ENCODE data around the gene HMCN2.

Gene HMCN2, protein sequence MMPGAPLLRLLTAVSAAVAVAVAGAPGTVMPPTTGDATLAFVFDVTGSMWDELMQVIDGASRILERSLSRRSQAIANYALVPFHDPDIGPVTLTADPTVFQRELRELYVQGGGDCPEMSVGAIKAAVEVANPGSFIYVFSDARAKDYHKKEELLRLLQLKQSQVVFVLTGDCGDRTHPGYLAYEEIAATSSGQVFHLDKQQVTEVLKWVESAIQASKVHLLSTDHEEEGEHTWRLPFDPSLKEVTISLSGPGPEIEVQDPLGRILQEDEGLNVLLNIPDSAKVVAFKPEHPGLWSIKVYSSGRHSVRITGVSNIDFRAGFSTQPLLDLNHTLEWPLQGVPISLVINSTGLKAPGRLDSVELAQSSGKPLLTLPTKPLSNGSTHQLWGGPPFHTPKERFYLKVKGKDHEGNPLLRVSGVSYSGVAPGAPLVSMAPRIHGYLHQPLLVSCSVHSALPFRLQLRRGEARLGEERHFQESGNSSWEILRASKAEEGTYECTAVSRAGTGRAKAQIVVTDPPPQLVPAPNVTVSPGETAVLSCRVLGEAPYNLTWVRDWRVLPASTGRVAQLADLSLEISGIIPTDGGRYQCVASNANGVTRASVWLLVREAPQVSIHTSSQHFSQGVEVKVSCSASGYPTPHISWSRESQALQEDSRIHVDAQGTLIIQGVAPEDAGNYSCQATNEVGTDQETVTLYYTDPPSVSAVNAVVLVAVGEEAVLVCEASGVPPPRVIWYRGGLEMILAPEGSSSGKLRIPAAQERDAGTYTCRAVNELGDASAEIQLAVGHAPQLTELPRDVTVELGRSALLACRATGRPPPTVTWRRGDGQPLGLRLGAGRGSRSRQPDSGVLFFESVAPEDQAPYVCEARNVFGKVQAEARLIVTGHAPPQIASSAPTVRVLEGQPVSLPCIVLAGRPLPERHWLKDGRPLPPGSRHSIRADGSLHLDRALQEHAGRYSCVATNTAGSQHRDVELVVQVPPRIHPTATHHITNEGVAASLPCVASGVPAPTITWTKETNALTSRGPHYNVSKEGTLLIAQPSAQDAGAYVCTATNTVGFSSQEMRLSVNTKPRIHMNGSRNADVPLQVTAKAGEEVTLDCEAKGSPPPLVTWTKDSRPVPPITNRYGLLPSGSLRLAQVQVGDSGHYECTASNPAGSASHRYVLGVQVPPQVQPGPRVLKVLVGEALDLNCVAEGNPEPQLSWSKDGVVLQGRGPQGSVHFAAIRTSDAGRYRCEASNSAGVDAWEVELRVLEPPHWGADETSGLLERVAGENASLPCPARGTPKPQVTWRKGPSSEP (N-terminal part only)

DNA sequence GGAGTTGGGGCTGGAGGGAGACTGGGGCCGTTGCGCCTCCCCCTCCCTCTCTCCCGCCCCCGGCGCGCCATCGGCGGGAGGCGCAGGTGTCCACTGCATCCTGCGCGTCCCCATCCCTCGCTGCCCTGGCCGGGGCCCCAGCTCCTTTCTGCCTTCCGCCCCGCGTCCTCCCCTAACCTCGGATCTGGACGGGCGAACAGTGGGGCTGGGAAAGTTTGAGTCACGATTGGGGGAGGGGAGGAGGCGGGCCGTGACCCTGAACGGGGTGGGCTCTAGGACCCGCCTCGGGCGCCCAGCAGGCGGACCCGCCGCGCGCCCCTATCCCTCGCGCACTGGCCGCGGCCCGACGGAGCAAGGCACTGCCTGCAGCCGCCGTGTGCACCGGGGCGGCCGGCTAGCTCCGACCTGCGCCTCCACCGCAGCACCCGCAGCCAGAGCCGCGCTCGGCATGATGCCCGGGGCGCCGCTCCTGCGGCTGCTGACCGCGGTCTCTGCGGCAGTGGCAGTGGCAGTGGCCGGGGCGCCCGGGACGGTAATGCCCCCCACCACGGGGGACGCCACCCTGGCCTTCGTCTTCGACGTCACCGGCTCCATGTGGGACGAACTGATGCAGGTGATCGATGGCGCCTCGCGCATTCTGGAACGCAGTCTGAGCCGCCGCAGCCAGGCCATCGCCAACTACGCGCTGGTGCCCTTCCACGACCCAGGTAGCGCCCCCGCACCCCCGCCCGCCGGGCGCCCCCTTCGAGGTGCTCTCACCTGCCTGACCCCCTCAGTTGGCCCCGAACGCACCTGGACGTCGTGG lies at the start of gene HMCN2:
TSS of gene HMCN2 (plus strand) at position 330 of the 805 bp plus-strand sequence. CDS start at position 449, 119 bp downstream.
- DNase-seq = no peak

DNA sequence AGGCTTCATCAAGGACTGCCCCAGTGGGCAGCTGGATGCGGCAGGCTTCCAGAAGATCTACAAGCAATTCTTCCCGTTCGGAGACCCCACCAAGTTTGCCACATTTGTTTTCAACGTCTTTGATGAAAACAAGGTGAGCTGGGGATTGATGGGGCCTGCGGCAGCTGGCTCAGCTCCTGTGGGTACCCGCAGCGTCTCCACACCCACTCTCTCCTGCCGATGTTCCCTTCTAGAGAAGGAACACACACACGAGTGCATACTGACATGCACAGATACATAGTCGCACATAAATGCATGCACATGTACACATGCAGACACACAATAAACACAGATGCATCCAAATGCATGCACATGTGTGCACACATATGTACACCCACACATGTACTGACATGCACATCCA lies 47.7 kb upstream of the HMCN2 start:
- no peak for DNase-seq

DNA sequence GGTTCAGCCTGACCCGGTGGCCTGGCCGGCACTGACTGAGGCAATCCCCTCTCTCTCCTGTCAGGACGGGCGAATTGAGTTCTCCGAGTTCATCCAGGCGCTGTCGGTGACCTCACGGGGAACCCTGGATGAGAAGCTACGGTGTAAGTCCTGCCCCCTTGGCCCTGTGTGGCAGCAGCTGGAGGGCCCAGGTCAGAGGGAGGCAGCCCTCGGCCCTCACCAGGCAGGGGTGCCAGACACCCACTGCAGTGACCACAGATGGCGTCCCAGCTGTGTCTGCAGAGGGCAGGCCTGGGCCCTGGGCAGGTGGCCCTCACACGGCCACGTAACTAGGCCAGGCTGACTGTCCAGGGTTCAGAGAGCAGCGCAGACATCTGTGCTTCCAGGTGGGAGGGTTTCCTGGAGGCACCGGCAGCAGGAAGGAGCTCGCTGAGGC lies 45.9 kb upstream of the HMCN2 start:
- no peak for DNase-seq

DNA sequence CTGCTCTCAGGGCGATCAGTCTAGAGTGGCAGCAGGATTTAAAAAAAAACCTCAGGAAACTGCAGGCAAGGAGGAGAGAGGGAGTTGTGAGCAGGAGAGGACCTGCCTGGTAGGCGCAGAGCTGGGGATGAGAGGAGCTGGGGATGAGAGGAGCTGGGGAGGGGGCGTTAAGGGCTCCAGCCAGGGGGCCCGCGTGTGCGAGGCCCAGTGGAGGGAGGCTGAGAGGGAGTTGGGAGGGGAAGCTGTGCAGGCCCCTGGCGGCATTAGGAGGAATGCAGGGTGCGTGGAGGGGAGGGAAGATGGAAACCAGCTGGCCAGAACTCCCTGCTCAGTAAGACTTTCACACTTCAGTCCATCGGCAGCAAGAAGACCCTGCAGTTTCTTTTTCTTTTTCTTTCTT lies 45.2 kb upstream of the HMCN2 start:
- DNase-seq = no peak

DNA sequence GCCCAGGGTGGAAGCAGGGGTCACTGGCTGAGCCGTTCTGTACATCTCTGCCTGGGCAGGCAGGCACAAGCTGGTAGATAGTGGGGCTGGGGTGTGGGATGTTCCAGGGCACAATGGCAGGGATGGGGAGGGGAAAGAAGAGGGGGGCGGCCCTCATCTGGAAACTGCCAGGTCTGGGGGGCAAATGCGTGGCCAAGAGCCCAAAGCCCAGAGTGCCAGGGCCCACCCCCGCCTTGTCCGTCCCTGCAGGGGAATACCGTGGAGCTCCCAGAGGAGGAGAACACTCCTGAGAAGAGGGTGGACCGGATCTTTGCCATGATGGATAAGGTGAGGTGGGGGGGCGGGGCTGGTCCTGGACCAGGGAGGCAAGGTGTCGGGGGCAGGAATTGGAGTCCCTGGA lies 42.7 kb upstream of the HMCN2 start:
- DNase-seq = no peak

DNA sequence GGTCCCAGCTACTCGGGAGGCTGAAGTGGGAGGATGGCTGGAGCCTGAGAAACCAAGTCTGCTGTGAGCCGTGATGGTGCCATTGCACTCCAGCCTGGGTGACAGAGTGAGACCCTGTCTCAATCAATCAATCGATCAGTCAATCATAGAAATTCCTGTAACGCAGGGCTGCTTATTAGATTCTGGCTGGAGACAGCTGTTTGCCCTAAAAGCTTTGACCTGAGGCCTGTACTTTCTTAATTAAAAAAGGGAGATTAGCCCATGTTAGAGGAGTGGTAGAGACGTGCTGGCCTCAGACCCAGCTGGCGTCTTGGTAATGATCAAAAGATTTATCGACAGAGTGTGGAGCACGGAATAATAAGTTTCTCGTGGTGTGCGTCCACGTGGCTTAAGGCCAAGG lies 40.5 kb upstream of the HMCN2 start:
- no peak for DNase-seq

DNA sequence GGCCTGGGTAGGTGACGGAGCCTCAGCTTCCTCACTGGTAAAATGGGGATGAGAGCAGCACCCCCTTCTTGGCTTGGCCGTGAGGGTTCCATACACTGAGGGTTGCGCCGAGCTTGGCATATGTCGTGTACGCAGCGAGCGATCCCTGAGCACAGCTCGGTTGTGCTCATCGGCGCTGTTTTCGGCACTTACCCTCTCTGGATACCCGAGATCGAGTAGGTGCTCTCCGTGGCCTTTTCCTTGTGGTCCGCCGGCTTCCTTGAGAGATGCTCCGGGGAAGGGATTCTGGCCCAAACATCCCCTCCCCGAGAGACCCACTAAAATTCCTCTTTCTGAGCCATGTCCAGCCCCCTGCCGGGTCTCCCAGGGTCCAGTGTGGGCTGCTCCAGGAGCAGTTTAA lies 40.0 kb upstream of the HMCN2 start:
- no peak for DNase-seq

DNA sequence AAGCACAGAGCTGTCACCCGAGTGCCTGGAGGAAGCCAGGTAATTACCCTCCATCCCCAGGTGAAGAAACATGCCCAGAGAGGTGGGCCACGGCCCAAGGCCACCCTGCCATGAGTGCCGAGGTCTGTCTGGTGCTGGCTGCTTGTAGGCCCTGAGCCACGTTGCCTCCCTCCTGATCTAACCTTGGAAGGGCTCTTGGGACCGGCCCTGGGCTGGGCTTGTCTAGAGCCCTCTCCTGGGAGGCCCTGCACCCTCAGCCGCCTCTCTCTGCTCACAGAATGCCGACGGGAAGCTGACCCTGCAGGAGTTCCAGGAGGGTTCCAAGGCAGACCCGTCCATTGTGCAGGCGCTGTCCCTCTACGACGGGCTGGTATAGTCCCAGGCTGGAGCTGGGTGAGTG lies 39.4 kb upstream of the HMCN2 start:
- no peak for DNase-seq

DNA sequence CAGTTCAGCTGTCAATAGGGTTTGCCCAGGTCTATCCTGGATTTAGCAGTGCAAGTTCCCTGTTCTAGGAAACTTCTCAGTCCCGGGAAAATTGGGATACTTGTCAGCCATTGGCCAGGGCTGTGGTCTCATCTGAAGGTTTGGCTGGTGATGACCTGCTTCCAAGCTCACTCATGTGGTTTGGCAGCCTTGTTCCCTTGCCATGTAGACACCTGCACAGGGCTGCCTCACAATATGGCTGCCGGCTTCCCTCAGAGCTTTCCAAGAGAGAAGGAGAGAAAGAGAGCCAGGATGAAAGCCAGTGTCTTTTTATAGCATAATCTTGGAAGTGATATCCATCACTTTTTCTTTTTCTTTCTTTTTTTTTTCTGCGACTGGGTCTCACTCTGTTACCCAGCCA lies 37.7 kb upstream of the HMCN2 start:
- DNase-seq = no peak

DNA sequence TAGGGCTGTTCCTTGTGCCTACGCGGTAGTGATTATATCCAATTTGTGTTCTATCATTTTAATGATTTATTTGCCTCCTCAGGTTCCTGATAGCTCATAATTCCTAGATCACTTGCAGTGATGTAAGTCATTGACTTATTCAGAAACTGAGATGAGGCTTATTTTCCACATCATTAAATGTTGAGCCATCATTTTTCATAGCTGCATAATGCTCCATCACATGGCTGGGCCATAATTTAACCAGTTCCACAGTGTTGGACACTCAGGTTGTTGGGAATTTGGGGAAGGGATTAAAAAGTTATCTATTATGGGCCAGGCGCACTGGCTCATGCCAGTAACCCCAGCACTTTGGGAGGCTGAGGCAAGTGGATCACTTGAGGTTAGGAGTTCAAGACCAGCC lies 35.8 kb upstream of the HMCN2 start:
- DNase-seq = no peak

DNA sequence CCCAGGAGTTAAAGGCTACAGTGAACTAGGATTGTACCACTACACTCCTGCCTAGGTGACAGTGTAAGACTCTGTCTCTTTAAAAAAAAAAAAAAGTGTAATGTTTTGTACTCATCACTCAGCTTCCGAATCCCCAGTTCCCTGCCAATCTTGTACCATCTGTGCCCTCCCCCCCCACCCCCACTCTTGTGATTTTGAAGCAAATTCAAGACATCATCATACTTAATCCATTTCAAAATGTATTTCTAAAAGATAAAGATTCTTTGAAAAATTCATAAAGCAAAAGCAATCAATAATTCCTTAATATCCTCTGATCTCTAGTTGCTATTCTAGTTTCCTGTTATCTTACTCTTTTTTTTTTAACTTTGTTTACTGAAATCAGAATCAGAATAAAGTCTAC lies 34.9 kb upstream of the HMCN2 start:
- no peak for DNase-seq

DNA sequence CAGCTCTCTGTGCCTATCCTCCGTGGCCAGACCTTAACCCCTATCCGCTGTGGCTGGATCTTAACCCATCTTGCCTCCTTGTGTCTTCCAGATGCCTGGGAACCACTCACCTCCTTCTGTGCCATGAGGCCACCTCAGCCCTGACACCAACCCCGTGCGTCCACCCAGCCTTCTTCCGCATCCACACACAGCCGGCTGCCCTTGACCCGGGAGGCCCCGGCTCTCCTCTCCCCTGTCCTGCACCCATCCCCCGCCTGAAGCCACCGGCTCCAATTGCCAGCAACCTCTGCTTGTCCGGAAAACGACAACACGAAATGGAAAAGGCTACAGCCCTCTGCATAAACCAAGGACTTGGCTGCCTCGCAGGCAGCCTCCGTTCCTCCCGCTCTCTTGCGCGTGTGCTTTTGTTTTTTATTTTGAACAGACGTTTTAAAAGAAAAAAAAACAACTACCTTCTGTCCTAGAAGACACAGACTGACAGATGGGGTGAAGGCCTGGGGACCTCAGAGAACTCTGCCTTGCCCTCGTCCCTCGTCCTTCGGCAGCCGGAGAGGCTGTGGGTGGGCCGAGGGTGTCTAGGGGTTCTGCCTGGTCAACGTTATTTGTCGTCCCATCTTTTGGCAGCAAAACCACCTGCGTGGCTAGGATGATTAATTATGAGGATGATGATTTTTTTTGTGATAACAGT lies 32.5 kb upstream of the HMCN2 start:
- no peak for DNase-seq

DNA sequence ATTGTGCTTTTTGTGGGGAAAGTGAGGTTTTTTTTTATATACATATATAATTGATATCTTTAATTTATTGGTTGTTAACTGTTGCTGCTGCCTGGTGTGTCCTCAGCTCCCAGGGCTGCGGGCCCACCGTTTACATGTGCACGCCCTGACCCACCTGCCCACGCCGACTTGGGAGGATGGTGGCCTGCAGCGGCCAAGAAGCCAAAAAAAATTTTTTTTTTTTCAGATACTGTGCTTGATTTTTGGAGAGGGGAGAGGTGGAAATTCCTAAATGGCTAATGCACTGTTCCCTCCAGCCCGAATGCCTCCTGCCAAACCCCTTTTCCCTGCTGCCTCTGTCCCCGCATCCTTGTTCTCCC lies 32.0 kb upstream of the HMCN2 start:
- no peak for DNase-seq

DNA sequence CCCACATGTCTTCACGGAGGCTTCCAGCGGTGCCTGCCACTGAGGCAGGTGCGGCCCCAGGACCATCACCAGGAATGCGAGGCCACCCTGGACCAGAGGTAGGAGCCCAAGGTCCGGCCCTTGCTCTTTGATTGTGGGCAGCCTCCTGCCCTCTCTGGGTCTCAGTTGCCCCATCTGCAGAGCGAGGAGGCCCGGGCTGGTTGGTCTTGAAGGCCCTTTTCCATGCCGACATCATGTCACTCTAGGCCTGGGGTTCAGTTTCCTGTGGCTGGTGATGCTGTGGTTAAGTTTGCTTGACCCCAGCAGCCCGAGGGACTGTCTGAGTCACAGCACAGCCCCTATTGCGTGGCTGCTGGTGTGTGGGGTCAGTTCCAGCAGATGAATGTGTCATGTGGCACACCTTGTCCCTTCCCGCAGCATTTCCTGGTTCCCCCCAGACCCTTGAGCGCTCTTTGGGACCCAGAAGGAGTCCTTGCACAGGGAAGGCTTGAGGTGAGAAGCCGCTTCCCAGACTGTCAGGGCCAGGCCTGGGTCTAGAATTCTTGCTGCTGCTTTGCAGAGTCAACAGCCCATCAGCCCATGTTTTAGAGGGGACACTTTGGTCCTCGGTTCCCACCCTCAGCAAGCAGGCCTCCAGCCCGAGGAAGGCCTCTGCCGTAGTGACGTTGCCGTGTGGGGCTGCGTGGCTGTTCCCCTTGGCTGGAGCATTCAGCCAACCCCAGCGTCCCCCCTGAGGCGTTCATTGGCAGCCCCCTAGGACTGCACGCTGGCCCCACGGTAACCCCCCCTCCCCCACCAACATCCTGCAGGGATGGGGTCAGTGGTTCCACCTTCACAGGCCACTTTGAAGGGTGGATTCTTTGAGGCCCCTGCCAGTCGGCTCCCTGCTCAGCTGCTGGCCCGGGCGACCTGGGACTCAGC lies 31.0 kb upstream of the HMCN2 start:
- no peak for DNase-seq

DNA sequence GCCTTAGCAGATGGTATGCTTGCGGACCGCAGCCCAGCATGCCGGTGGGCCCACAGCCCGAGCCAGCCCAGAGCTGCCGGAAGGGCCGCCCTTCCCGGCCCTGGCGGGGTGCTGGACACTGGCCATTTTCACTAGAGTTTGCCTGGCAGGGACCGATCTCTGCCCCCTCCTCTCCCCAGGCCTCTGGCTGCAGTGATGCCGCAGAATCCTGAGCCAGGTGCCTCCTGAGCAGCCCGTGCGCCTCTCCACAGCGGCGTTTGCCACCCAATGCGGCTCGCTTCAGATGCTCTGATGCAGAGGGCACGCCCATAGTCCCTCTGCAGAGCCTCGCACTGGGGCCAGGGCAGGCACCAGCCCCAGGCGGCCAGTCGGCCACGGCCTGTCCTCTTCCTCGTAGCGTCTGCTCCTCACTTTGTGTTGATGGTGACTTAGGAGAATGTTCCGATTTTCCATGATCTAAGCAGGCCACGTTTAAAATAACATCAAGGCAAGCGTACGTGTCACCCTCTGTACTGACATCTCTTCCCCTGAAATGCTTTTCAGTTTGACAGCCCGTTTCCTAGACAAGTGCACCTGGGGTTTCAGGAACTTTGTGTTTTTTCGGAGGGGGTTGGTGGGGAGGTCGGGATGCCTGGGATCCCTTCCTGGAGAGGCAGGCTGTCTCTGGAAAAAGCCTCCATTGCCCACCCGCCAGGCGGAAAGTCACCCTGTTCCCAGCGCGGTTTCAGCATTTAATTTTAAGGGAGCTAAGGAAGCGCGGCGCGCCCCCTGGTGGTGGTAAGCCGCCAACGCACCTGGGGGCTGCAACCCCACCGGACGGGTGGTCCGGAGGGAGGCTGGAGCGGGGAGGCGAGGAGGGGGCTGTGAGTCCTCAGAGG lies 29.8 kb upstream of the HMCN2 start:
- peak; percentile 83 for DNase-seq

DNA sequence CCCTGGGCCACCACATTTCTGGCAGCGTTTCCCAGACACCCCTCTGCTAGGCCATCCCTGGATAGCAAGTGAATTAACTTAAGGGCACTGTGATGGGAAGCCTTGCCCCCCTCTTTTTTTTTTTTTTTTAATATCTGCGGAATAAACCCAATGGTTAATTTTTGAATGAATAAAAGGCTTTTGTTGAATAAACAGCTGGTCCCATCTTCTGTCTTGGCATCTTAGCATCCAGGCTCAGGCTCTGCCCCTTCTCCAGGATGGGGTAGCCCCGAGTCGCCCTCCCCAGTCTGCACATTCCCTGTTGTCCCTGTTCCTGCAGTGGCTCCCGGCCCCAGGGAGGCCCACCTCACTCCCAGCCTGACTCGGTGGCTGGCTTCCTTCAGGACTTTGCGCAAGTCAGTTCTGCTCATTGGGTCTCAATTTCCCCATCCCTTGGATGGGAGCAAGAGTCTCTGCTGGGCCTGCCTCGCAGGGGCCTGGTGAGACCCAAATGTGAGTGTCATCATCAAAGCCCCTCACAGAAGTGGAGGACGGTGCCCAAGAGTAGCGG lies 29.0 kb upstream of the HMCN2 start:
- DNase-seq = no peak

DNA sequence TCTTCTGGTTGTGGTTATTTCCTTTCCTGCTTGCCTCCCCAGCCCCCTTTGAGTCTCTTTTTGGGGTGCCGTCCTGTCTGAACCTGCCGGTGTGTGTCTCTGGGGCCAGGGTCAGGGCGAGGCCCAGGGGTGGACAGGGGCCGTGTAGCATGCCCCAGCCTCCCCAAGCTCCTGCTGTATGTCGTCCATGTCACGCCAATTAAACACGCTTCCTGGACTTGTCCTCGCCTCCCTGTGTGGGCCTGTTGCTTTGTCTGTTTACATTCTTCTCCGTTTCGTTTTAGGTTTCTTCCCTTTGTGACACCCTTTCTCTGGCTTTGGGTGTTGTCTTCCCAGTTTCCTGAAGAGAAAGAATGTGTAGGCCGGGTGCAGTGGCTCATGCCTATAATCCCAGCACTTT lies 28.5 kb upstream of the HMCN2 start:
- no peak for DNase-seq

DNA sequence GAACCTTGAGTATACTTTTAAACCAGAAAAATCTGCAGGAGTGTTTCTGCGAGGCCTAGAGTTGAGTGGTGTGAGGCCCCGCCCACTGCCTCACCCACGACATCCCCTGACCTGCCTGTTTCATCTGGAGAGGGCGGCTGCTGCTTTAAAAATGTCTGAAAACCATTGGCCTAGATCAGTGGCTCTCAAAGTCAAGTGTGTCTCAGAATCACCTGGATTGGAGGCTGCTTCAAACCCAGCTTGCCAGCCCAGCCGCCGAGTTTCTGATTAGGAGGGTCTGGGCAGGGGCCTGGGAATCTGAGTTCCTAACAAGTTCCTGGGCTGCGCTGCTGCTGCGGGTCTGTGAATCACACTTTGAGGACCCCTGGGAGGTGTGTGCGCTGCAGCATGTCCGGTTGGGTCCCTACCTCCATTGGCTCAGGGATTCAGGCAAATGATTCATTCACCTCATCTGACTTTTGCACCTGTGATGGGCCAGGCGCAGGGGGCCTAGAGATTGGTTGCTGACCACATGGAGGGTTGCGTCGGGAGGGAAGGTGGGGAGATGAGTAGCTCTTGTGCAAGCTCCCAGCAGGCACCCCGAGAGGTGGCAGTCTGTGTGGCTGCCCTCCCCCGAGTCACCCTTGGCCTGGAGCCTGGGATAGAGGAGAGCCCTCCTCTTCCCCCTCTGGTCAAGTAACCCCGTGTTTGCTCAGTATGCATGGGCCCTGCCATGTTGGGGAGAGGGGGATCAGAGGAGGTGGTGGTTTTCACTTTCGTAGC lies 27.6 kb upstream of the HMCN2 start:
- no peak for DNase-seq

DNA sequence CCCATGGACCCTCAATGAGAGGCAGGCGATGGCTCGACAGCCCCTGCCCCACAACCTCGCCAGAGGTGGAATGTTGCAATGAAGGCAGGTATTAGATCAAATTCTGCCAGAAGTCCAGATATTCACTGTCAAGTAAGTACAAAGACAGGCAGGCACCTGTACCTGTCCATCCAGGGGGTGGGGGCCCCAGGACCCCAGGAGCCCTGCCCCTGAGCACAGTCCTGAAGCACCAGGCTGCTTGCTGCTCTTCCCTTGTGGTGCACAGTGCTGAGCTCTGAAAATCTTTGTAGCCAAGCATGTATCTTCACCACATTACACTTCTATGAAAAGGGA lies 26.2 kb upstream of the HMCN2 start:
- DNase-seq = no peak

Data from activated T-cell treated with anti-CD3 and anti-CD28 coated beads, Interleukin-2, amount 50 U/mL, for 48 hours (primary cell).